Measurements from ENCODE around the gene ARL17B.
"Not testable (repeated sequence)": the region's sequence is repeated elsewhere in the genome, so short reads cannot be mapped to it uniquely, and the experiment has no call there.

ARL17B gene

DNA sequence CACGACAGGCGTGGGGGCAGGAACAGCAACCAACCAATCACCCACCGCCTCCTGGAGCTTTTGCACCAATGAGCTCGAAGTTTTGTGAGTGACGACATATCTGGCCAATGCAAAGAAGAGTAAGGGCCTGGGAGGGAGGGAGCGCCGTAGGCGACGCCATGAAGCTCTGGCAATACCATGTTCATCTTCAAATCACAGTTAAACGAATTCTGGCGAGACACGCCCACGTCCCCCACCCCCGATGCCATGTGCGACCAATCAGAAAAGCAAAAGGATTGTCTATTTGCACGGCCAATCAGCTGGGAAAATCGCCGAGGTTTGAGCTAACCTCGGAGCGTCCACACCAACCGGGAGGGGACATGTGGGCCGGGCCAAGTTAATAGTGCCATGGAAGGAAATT lies at the start of gene ARL17B:
TSS of gene ARL17B (minus strand) at position 12 of the 400 bp plus-strand sequence. CDS start 3,369 bp downstream, outside the sequence.
- DNase-seq (ENCODE audit: low read depth) = not testable (repeated sequence)
- peak within 1 kb of the TSS; percentile 31; the same call in 1 of the 2 replicates for H3K4me3 ChIP-seq (ENCODE audit: low read depth, low read length)

DNA sequence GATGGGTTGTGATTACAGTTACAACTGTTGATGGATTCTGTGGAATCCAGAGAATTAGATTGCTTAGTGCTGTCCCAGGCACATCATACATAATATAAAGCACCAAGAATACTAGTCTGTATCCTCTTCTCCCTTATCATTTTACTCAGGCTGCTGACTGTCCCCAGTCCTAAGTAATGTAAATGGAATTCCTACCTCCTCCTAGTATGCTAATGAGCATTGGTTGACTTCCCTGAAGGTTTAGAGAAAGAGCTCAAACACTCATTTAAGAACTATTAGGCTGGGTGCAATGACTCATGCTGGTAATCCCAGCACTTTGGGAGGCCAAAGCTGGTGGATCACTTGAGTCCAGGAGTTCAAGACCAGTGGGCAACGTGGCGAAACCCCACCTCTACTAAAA lies 48.3 kb upstream of the ARL17B start:
- H3K4me3 ChIP-seq (ENCODE audit: low read depth, low read length); DNase-seq (ENCODE audit: low read depth): not testable (repeated sequence)

- DNase-seq (ENCODE audit: low read depth) = not testable (repeated sequence)
These were observed 45.6 kb upstream of the ARL17B start for GRCh38 chr17:46407155-46407554.

GRCh38 chr17:46401033-46401787 lies 39.6 kb upstream of the ARL17B start:
- not testable (repeated sequence) for DNase-seq (ENCODE audit: low read depth); H3K4me3 ChIP-seq (ENCODE audit: low read depth, low read length)

More at GRCh38 chr17:46407155-46407554, 45.6 kb upstream of the ARL17B start:
- H3K4me3 ChIP-seq (ENCODE audit: low read depth, low read length) = not testable (repeated sequence)

GRCh38 chr17:46400543-46400942 lies 39.0 kb upstream of the ARL17B start:
- not testable (repeated sequence) for H3K4me3 ChIP-seq (ENCODE audit: low read depth, low read length); DNase-seq (ENCODE audit: low read depth)

DNA sequence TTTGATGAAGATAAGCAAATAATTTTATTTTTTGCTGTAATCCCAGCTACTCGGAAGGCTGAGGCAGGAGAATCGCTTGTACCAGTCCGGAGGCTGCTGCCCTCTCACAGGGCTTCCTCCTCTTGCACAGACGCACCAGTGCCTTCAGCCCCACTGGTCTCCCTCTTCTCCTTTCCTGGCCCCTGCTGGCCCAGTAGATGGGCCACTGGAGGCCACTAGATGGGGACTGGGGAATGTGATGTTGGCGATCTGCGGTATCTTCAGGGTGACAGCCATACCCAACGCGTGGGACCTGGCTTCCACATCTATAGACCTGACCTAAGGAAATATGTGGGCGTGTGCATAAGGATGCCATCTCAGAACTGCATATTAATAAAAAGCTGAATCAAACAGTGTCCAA lies 38.4 kb upstream of the ARL17B start:
- H3K4me3 ChIP-seq (ENCODE audit: low read depth, low read length); DNase-seq (ENCODE audit: low read depth): not testable (repeated sequence)

GRCh38 chr17:46396292-46396691 lies 34.7 kb upstream of the ARL17B start:
- DNase-seq (ENCODE audit: low read depth) = not testable (repeated sequence)

DNA sequence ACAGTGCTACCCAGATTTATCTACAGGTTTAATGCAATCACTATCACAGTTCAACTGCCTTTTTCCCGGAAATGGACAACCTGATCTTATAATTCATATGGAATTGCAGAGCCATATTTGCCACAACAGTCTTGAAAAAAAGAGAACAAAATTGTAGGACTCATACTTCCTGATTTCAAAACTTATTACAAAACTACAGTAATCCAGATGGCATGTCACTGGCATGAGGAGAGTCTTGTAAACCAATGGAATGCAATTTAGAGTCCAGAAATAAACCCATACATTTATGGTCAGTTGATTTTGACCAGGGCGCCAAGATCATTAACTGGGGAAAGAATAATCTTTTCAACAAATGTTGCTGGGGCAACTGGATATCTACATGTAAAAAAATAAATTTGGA lies 32.1 kb upstream of the ARL17B start:
- not testable (repeated sequence) for H3K4me3 ChIP-seq (ENCODE audit: low read depth, low read length); DNase-seq (ENCODE audit: low read depth)

More at GRCh38 chr17:46396292-46396691, 34.7 kb upstream of the ARL17B start:
- H3K4me3 ChIP-seq (ENCODE audit: low read depth, low read length) = not testable (repeated sequence)

- not testable (repeated sequence) for DNase-seq (ENCODE audit: low read depth)
These were observed 23.9 kb upstream of the ARL17B start for GRCh38 chr17:46385491-46385890.

DNA sequence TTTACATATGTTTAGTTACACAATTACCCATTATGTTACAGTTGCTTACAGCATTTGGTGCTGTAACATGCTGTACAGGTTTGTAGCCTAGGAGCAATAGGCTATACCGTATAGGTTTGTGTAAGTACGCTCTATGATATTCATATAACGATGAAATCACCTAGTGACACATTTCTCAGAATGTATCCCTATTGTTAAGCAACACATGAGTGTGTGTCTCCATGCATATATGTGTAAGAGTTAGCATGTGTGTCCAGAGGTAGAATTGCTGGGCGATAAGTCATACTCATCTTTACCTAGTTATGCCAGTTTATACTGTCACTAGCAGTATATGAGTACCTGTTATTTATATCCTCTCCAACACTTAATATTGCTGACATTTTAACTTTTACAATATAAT lies 21.6 kb upstream of the ARL17B start:
- not testable (repeated sequence) for DNase-seq (ENCODE audit: low read depth); H3K4me3 ChIP-seq (ENCODE audit: low read depth, low read length)

More at GRCh38 chr17:46385491-46385890, 23.9 kb upstream of the ARL17B start:
- H3K4me3 ChIP-seq (ENCODE audit: low read depth, low read length) = not testable (repeated sequence)

DNA sequence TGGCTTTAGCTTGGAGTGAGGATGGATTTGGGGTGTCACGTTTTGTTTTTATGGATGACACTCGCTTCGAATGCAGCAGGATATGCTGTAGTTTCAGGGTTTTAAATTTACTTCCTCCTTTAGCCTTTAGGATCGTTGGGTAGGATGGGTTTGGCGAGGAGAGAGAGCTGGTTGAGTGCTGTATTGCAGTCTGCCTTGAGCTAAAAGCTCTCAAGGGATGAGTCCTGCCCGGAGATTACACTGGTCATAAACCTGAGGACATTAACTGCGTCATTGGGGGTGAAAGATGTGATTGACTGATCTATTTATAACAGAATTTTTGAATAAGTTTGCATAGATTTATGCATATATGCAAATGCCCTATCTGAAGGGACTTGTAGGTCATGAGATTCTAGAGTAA lies 11.9 kb upstream of the ARL17B start:
- not testable (repeated sequence) for DNase-seq (ENCODE audit: low read depth); H3K4me3 ChIP-seq (ENCODE audit: low read depth, low read length)

GRCh38 chr17:46372236-46373229 lies 11.0 kb upstream of the ARL17B start:
- DNase-seq (ENCODE audit: low read depth); H3K4me3 ChIP-seq (ENCODE audit: low read depth, low read length): not testable (repeated sequence)

DNA sequence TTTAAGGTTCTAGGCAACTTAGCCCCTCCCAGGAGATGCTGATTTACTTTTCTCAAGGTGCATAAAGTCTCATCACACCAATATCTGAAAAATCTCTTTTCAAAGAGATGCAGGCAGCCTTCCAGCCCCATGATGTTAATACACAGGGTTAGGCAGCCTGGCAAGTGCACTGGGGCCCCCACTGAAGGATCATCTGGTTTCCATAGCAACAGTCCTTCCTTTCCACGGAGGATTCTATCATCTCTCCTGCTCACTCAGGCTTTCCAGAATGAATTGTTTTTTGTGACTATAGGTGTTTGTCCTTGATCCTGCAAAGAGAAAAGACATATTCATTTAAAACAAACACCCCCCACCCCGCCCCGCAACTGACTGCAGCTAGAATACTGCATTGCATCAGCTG lies 6.0 kb upstream of the ARL17B start:
- DNase-seq (ENCODE audit: low read depth); H3K4me3 ChIP-seq (ENCODE audit: low read depth, low read length): not testable (repeated sequence)

DNA sequence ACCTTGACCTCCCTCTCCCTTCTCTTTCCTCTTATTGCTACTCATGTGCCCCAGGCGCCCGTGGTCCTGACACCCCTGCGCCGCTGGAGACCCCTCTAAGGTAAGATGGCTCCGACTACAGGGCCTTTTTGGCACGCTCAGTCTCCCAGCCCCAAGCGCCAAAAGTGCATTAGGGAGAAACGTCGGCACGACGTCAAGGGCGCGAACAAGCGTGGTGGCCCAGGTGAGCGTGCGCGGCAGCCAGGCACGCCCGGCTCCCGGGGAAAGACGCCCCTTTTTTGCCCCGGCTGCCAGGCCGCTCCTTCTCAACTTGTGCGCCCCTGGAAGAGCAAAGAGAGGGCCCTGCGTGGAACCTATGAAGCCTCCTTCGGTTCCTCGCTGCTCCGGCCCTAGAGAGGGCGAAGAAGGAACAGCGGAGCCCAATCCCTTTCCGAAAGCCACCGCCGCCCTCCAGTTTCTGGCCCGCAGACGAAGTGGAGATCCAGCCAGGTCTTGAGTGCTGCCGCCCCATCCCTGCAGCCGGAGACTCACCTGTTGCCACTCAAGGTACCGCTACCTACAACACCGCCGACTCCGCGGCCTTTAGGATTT lies 326 bp downstream of the ARL17B start:
- peak overlapping the region; percentile 31; the same call in 1 of the 2 replicates for H3K4me3 ChIP-seq (ENCODE audit: low read depth, low read length)
- DNase-seq (ENCODE audit: low read depth) = not testable (repeated sequence)

GRCh38 chr17:46353856-46354255 lies 7.7 kb downstream of the ARL17B start:
- not testable (repeated sequence) for DNase-seq (ENCODE audit: low read depth); H3K4me3 ChIP-seq (ENCODE audit: low read depth, low read length)

DNA sequence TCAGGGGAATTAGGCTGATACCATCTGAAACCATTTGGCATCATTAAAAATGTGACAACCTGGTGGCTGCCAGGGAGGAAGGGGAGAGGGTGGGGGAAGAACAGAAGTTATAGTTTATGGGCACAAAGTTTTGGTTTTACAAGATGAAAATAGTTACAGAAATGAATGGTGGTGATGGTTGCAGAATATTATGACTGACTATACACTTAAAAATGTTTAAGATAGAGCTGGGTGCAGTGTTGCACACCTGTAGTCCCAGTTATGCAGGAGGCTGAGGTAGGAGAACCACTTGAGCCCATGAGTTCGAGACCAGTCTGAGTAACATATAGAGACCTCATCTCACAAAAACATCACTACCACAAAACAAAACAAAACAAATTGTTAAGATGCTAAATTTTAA lies 12.5 kb downstream of the ARL17B start:
- H3K4me3 ChIP-seq (ENCODE audit: low read depth, low read length); DNase-seq (ENCODE audit: low read depth): not testable (repeated sequence)

DNA sequence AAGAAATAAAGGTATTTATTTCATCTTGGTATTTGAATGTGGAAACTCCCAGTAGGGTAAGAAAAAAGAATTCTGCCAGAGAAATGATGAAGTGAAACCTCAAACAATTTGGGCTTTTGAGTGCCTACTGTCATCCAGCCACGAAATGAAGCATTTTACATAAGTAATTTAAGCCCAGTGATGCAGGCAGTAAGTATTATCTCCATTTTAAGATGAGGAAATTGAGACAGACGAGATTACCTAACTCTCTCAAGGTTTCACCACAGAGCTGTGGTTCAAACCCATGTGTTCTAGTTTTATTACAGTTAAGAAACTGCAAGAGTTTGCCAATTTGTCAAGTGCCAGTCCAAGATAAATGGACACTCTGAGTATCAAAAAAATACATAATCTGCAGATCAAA lies 13.2 kb downstream of the ARL17B start:
- H3K4me3 ChIP-seq (ENCODE audit: low read depth, low read length); DNase-seq (ENCODE audit: low read depth): not testable (repeated sequence)

DNA sequence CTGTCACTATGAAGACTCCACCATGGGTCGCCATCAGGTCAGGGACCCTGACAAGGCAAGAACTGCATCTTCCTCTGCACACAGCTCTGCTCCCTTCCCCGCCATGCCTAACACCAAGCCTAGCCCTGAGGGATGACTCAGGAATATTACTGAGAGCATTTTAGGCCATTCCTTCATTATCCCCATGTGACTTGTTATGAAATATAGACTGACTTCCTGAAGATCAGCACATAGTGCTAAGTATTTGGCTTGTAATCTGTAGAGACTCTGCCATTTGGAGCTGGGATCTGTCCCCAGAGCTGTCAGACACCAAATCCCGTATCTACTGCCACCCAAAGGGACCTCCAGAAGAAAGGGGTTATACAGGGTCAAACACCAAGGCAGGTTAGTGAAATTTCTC lies 19.4 kb downstream of the ARL17B start:
- not testable (repeated sequence) for H3K4me3 ChIP-seq (ENCODE audit: low read depth, low read length); DNase-seq (ENCODE audit: low read depth)

DNA sequence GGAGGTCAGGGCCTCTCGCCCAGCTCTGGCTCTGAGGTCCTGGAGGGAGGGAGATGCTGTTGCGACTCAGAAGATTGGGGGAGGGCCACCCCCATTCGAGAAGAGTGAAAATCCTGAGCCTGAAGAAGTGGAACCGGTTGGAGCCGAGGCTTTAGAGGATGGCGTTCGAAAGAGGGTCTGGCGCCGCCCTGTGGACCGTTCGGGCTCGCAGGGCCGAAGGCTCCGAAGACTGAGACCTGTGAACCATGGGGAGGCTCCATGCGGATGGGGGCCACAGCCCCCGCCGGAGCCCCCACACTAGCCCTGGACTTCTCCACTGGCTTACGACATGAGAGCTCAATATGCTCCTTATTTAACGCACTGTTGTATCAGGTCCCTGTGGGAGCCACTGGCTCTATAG lies 20.3 kb downstream of the ARL17B start:
- not testable (repeated sequence) for H3K4me3 ChIP-seq (ENCODE audit: low read depth, low read length); DNase-seq (ENCODE audit: low read depth)

Data from LNCaP clone FGC (cell line).